HG03571 (cell line): ENCODE measurements around the gene IMMP2L.
"Not testable (repeated sequence)": the region's sequence is repeated elsewhere in the genome, so short reads cannot be mapped to it uniquely, and the experiment has no call there.

ENCODE experiments used
- ATAC-seq: cut with Tn5 transposase; IDR thresholded peaks from one replicate; pipeline ENCODE4 v1.9.1; 2021; ENCODE audit not compliant: unreplicated experiment

Gene IMMP2L

GRCh38 chr7:111357691-111358090, 204.6 kb downstream of the IMMP2L start:
- ATAC-seq = no peak

GRCh38 chr7:111356941-111357340, 205.4 kb downstream of the IMMP2L start:
- no peak for ATAC-seq

DNA sequence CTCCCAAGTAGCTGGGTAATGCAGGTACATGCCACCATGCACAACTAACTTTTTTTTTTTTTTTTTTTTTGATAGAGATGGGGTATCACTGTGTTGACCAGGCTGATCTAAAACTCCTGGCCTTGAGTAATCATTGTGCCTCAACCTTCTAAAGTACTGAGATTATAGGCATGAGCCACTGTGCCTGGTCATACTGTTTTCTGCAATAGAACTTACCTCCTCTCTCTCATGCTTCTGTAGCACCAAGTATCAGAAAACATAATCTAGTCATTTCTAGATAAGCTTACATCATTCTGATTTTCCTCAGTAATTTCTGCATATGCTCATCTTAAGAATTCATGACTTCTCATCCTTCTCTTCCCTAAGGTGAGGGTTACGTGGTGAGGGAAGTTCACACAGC, 210.0 kb downstream of the IMMP2L start:
- no peak for ATAC-seq

DNA sequence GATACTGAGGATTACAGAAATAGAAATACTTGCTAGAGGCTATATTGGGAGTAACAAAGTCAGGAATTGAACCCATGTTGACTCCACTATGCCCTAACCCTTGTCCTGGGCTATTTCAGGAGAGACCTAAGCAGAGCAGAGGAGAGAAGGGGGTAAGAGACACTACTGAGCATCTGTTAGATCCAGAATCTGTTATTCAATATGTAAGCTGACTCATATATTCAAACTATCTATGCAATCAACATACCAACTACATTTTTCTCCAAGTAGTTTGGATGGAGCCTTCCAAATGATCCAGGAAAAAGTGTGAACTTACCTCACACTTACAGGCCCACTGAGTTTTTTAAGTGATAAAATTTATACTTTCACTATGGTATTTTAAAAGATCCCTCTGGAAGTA, 216.1 kb downstream of the IMMP2L start:
- ATAC-seq = no peak

GRCh38 chr7:111343017-111343416, 219.3 kb downstream of the IMMP2L start:
- no peak for ATAC-seq

- ATAC-seq = no peak
These were observed 223.3 kb downstream of the IMMP2L start for GRCh38 chr7:111339006-111339405.

DNA sequence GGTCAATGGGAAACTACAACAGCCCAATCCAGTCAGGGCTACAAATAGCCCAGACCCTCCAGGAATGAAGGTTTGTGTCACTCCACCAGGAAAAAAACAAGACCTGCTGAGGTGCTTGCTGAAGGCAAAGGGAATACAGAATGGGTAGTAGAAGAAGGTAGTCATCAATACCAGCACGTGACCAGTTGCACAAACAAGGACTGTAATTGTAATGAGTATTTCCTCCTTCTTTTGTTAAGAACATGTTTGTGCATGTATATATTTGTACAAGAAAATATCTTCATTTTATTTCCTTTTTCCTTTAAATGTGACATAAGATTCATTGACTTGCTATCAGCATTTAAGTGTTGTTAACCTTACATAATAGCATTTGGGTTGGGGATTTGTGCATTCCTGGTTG, 229.3 kb downstream of the IMMP2L start:
- no peak for ATAC-seq

DNA sequence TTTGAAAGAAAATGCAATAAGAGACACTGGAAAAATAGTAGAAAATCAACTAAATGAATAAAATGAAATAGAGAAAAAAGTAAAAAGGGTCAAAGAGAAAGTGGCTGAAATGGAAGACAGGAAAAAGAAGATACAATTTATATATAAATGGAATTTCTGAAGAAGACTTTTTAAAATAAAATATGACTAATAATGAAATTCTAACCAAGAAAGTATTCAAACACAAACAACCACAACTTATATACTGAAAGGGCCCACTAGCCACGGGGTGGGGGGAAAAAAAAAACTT, 232.1 kb downstream of the IMMP2L start:
- ATAC-seq = no peak

DNA sequence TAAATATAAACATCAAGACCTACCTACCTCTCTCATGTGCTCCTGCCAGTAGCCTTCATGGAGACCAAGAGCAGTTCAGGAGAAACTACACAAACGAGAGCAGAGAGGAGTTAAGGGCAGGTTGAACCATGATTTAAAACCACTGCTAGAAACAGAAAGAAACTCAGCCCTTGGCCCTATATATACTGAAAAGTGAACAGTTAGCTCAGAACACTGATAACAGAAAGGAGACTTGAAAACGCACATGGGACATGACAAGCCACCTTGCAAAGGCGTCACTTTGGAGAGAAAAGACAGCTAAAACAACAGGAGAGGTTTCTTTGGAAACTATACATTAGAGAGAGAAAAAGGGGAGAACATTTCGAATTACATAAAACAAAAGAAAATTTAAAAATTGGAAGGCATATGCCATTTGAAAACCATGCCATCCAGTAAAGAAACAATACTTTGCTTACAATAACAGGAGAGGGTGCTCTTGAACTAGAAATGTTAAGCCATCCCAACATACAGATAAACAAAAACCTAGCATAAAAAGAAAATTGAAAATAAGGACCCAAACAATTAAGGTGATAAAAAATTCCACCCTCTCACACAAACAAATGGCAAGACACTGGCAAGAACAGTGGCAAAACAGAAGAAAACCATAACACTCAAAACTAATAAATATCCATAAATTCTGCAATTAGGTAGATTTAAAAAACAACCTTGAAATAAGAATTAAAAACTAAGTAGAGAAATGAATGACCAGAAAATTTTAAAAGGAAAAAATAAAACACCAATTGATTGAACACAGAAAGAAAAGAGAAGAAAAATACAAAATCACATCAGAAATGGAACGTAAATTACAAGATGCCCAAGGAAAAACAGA, 232.7 kb downstream of the IMMP2L start:
- ATAC-seq = no peak

DNA sequence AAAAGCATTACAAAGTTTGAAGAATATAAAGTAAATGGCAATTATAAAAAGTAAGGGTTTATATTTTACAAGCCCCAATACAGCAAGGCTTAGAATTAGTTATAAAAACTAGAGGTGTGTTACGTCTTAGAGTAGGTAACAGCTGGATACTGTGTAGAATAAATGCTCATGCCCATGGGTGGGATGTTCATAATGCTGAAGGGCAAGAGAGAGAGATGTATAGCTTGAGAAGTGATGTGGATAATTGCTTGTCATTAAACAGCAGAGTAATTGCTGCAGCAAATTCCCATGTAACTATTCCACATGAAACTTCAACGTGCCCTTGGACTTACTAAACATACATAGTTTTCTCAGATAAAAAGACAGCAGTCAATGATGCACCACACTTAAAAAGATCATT, 233.8 kb downstream of the IMMP2L start:
- ATAC-seq = no peak

GRCh38 chr7:111324776-111325175, 237.5 kb downstream of the IMMP2L start:
- ATAC-seq = no peak

DNA sequence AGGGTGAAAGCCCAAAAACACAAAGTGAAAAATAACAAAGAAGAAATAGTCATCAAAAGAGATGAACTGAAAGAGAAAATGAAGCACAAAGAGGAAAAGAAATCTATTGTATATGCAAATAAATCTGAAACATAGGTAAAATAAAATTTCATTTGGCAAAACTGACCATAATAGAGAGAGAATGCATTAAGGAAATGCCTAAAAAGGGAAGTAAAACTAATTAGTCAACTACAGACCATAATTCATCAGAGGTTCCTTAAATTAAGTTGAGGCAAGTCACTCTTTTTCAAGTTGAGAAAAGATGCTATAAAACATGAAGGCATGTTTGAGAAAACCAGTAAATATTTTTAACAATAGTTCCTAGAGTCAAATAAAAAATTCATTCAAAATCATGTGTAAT, 238.1 kb downstream of the IMMP2L start:
- peak; percentile 71 for ATAC-seq

DNA sequence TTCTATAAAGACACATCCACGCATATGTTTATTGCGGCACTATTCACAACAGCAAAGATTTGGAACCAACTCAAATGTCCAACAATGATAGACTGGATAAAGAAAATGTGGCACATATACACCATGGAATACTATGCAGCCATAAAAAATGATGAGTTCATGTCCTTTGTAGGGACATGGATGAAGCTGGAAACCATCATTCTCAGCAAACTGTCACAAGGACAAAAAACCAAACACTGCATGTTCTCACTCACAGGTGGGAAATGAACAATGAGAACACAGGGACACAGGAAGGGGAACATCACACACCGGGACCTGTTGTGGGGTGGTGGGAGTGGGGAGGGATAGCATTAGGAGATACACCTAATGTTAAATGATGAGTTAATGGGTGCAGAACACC, 238.6 kb downstream of the IMMP2L start:
- not testable (repeated sequence) for ATAC-seq

GRCh38 chr7:111320133-111320532, 242.2 kb downstream of the IMMP2L start:
- no peak for ATAC-seq

GRCh38 chr7:111312966-111313365, 249.3 kb downstream of the IMMP2L start:
- no peak for ATAC-seq

GRCh38 chr7:111308691-111309090, 253.6 kb downstream of the IMMP2L start:
- no peak for ATAC-seq

DNA sequence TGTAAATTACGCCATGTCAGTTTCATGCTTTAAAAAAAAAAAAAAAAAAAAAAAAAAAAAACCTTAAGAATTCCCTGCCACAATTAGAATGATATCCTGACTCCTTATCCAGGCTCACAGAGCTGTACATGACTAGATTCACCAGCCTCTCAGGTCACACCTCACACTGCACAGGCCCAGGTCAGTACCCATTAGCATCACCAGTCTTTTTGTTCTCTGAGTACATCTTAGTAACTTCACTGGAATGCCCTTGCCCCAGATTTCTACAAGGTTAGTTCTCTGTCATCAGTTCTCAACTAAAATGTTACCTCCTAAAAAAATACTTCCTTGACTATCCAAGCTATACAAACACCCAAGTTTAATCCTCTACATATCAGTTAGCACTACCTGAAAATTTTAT, 260.4 kb downstream of the IMMP2L start:
- no peak for ATAC-seq

GRCh38 chr7:111294494-111294893, 267.8 kb downstream of the IMMP2L start:
- no peak for ATAC-seq

DNA sequence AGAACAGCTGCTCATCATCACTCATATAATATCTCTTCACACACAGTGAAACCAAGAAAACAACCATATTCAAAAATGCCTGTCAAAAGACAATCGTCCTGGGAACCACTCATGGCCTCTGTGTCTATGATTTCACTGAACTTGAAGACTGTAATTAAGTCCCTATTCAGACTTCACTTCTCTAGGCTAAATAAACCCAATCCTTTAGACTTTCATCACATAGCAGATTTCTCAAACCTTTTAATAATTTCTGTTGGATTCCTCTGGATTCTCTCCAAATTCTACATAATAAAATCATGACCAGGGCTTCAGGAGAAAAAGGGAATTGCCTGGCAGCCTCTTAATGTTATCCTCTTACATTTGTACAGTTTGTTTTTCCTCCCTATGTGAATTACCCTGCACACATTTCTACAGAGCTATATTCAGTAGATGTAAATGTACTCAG, 270.2 kb downstream of the IMMP2L start:
- no peak for ATAC-seq

- ATAC-seq = no peak
These were observed 271.3 kb downstream of the IMMP2L start for GRCh38 chr7:111290982-111291381.

GRCh38 chr7:111290419-111290818, 271.9 kb downstream of the IMMP2L start:
- ATAC-seq = no peak

DNA sequence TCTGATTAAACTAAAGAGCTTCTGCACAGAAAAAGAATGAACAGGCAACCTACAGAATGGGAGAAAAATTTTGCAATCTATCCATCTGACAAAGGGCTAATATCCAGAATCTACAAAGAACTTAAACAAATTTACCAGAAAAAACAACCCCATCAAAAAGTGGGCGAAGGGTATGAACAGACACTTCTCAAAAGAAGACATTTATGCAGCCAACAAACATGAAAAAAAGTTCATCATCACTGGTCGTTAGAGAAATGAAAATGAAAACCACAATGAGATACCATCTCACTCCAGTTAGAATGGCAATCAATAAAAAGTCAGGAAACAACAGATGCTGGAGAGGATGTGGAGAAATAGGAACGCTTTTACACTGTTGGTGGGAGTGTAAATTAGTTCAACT, 273.9 kb downstream of the IMMP2L start:
- ATAC-seq = not testable (repeated sequence)

GRCh38 chr7:111282626-111283025, 279.7 kb downstream of the IMMP2L start:
- ATAC-seq = no peak
